ENCODE results near the gene TMEM185A. TPM values are rescaled to one million over a fixed set of nuclear protein-coding genes. Genes with fewer than 3 reads are reported as not detected.
"Not testable (repeated sequence)": the region's sequence is repeated elsewhere in the genome, so short reads cannot be mapped to it uniquely, and the experiment has no call there.

TMEM185A gene
- 31.5 TPM for total RNA-seq

DNA sequence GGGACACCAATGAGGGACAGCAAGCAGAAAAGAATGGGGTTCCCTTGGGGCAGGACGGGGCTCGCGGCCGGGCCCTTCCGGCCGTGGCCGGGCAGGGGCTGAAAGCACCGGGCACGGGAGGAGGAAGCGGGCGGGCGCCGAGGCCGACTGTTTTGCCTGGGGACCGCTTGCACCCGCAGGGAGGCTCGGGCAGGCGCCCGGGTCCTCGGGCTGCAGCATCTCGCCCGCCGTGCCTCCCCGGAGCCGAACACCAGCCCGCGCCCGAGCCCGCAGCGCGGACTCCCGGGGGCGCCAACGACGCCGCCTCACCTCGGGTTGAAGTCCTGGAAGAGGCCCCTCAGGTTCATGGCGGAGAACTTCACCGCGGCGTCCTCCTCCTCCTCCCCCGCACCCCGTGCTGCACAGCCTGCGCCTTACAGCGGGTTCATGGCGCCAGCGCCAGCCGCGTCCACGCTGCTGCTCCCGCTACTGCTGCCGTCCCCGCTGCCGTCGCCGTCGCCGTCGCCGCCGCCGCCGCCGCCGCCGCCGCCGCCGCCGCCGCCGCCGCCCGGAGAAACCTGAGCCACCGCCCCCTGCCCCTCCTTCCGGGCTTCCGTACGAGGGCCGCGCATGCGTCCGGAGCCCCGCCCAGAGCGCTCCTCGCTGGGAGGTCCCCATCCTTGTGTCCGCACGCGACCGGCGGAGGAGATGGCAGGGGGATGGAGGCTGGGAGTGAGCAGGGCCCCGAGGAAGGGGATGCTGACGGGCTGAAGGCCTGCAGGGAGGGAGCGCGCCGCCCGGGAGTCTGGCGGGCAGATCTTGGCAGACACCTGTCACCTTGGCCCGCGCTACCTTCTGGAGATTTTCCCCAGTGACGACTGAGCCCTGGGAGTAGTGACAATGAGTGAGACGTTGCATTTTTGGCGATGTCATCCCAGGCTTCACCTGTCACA, at the start of gene TMEM185A:
TSS of gene TMEM185A (minus strand) at position 559 of the 932 bp plus-strand sequence. CDS start at position 347, 212 bp downstream.
- intact Hi-C loops (cut with DNase I), result no loop called here
- ATAC-seq (peak; percentile 81), DNase-seq (ENCODE audit: low spot score) (peak; percentile 76)

DNA sequence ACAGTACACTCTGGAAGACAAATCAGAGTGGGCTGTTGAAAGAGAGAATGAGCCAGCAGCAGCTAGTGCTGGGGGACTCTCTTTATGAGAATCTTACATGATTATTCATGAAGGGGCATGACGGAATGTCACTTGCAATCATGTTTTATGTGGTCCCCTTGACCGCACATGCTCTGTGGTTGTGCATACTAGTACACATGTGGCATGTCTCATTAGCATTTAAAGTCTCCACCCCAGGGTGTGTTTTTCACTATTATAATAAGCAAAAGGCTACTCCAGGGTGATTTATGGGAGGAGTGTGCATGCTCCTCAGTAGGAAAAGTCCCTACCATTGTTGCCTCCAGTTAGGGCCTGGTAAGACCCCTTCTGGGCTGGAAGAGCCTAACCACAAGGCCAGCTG, 49.6 kb upstream of the TMEM185A start:
- no peak for ATAC-seq
- no peak for DNase-seq (ENCODE audit: low spot score)
- intact Hi-C loops (cut with DNase I), result no loop called here

DNA sequence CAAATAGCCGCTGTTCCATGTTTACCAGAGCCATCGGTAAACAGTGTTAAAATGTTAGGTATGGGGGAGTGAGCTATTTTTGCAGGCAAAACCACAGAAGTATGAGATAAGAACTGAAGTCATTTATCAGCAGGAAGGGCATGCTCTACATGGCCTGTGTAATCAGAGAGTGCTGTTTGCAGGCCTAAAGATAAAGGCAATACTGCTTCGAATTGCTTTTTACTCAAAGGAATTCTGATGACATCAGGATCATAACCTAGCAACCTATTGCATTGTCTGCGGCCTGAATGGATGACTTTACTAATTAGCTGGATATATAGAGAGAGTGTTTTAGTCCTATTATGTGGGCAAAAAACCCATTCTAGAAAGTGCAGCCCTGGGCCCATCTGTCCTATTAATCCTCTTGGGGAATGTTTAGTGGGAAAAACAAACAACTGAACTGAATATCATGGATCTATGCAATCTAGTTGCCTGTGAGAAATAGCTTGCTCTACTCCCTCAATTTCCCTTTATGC, 47.6 kb upstream of the TMEM185A start:
- DNase-seq (ENCODE audit: low spot score); ATAC-seq; intact Hi-C loops (cut with DNase I): not testable (repeated sequence)

DNA sequence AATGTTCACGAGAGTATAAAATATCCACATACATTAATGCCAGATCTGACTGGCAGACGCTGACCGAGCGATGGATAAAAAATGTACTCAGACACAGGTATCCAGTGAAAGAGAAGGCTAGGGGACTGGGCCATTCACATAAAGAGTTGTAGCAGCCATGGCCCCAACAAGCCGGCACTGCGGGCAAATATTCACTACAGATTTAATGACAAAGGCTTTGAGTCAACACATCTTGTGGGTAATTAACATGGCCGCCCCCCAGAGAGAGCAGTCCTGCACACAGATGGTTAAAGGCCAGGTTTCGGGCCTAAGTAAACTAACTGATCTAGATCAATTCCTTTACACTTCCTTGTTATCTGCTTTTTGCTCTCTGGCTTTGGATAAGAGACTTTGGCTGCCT, 44.0 kb upstream of the TMEM185A start:
- ATAC-seq; intact Hi-C loops (cut with DNase I); DNase-seq (ENCODE audit: low spot score): not testable (repeated sequence)

DNA sequence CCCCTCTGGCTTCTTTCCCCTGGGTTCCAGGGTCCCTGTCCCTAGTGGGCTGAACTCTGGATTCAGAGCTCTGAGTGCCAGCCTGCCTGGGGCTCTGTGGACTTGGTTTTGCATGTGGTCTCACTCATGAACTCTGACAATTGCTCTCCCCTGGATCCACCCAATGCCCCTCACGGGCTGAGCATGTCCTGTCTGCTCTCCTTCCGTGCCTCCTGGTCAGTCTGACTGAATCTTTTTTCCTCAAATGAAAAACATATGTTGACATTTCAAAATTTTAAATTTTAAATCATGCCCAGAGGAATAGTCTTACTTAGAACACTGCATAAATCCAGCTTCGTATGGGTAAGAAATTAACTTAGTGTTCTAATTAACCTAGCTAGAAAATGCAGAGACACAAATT, 43.5 kb upstream of the TMEM185A start:
- intact Hi-C loops (cut with DNase I); DNase-seq (ENCODE audit: low spot score); ATAC-seq: not testable (repeated sequence)

DNA sequence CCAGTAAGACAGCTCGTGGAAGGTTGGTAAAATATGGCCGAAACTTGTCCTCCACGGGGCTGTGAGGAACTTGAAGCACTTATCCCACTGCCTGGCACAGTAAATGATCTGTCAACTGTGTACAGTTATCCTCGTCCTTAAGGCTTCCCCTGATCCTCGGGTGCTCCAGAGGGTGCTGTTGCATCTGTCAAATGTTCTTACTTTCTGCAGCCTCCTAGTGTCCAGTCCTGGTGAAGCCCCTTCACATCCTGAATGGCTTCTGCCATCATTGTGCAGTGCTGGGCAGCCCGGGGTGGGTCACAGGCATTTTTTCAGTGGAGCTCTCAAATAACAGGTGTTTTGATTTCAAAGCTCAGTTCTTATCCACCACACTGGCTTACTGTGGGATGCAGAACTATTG, 29.0 kb upstream of the TMEM185A start:
- intact Hi-C loops (cut with DNase I); ATAC-seq; DNase-seq (ENCODE audit: low spot score): not testable (repeated sequence)

DNA sequence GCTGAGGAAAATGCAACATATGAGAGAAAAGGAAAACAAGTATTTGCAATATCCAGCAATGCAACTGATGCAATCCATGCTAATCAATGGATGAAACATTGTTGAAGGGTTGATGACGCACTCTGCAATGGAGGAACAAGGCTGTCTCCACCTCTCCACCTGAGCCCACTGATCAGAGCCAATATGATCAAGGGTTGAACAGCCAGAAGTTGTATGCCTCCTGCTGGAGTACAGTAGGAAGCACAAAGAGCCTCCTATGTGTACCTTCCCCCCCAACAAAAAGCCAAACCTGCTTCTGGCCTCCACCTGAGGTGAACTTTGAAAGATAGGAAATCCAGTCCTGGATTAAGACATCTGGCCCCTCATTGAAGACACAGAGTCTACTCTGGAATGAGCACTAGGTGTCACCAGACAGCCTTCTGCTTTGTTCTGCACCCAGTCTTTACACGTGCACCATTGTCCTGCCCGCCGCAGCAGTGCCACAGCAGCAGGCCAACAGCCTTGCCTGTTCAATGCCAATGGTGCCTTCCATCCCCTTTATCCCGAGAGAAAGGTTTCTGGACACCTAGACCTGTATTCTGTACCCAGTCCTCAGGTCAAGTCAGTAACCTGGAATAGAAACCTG, 24.8 kb upstream of the TMEM185A start:
- intact Hi-C loops (cut with DNase I); DNase-seq (ENCODE audit: low spot score); ATAC-seq: not testable (repeated sequence)

DNA sequence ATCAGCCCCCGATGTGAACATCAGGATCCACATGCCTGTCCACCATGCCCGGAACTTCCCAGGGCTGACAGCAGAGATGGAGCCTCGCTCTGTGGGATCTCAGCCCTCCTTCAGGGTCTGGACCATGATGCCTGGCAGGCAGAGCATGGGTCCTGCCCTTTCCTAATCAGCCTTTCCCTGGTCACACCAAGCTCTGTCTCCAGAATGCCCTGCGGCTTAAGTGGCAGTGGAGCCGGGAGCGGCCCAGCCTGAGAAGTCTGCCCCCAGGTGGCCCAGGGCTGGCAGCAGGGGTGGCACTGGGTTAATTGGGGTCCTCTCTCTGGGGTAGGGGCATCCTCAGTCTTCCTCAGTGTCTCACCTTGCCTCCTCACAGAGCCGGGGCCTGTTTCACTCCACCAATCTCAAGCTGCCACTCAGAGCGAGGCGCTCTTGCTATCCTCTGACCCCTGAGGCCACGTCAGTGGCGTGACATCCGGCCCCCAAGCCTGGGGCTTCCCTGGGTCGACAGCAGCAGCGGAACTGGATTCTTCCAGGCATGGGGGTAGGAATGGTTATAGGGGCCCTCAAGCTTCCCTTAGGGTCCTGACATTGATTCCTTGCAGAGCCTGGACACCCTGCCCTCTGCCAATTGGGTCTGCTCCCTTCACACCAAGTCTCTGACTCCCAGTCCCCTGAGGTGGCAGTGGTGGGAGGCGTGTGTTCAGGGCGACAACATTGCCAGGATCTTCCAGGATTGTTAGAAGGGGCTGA, 20.8 kb upstream of the TMEM185A start:
- intact Hi-C loops (cut with DNase I), result no loop called here
- DNase-seq (ENCODE audit: low spot score), result no peak
- ATAC-seq, result no peak

DNA sequence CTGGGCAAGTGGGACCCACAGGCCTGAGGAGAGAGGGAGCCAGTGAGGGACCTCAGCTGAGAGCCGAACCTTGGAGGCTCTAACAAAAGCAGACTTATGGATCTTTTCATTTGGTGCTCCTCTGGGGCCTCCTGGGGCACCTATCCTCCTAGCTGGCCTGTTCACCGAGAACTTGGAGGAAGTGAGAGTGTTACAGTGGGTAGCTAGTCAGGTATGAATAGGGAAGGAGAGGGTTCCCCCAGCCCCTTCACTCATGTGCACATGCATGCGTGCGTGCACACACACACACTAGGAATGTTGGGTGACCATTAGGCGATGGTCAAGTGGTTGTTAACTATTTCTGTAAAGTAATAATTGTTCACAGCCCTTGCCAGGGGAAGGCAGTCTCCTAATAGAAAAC, 18.6 kb upstream of the TMEM185A start:
- intact Hi-C loops (cut with DNase I), result no loop called here
- DNase-seq (ENCODE audit: low spot score), result no peak

DNA sequence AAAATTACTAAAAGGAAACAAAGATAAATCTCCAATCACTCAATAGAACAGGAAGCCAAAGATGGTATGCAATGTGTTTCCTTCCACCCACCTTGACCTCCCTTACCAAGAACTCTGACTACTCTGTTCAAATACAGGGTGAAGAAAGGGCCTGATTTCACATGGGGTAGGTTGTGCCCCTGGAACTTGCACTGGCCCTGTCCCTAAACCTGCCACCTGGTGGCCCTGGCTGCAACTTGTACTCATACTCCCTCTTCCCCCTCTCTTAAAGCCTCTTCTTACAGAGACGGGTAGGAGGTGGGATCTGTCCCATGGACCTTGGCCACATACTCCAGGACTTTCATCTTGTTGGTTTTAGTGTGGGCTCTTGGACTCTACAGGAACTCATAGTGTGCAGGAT, 17.3 kb upstream of the TMEM185A start:
- no peak for DNase-seq (ENCODE audit: low spot score)
- intact Hi-C loops (cut with DNase I), result no loop called here
- ATAC-seq, result no peak

More for the DNA sequence above, 18.6 kb upstream of the TMEM185A start:
- no peak for ATAC-seq

DNA sequence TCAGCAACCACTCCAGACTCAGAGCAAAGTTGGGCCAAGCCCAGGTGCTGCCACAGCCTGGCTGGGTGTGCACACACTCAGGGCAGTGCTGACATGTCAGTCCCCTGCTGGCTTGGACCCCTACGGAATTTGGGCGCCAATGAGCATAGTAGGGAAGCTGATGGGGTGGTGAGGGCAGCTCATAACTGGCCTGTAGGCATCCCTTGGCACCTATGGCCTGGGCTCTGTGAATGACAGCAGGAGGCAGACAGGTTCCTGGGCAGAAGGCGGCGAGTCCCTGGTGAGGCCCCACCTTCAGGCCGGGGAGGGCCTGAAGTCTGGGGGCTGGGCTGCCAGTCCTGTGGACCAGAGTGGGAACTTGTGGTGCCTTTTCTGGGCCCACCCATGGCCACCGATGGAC, 15.9 kb upstream of the TMEM185A start:
- intact Hi-C loops (cut with DNase I), result no loop called here
- DNase-seq (ENCODE audit: low spot score), result no peak
- no peak for ATAC-seq

DNA sequence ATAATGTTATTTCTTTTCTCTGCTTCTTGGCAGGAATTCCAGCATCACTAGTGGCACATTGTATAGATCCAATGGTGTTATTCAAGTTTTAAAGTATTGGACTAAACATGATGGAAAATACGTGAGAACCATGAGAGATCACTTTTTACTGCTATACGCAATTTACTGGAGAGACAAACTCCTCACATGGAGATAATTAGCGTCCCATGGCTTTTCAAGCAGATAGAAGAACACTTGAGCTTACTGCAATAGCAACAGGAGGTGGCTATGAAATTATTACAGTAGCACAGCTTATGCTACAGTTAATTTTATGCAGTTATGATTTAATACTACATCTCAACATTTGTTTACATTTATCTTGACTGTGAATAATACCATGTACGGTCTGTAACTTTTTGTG, 11.9 kb upstream of the TMEM185A start:
- ATAC-seq, result no peak
- intact Hi-C loops (cut with DNase I), result no loop called here
- DNase-seq (ENCODE audit: low spot score), result no peak

DNA sequence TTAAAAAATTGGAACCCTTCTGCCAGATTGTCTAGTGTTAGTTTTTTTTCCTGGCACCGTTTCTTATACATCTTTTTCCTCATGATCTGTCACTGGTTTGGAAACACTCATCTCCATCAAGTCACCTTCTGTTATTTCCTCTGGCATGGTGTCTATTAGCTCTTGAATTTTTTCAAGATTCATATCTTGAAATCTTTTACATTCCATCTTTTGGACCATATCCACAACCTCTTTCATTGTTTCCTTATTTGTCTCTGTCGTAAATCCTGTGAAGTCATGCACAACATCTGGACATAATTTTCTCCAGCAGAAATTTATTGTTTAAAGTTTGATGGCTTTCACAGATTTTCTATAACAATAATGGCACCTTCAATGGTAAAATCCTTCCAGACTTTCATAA, 10.2 kb upstream of the TMEM185A start:
- ATAC-seq (no peak), DNase-seq (ENCODE audit: low spot score) (no peak)
- intact Hi-C loops (cut with DNase I), result no loop called here

DNA sequence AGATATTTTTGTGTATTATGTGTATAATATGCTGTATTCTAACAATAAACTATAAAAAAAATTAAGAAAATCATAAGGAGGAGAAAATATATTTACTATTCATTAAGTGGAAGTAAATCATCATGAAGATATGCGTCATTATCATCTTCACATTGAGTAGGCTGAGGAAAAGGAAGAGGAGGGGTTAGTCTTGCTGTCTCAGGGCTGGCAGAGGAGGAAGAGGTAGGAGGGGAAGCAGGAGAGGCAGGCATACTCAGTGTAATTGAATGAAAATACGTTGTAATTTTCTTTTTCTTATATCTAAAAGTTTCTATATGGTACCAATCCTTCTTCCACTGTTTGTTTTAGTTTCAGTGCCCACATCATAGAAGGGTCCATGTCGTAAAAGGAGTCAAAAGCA, 9.8 kb upstream of the TMEM185A start:
- intact Hi-C loops (cut with DNase I), result no loop called here
- DNase-seq (ENCODE audit: low spot score), result no peak
- ATAC-seq, result no peak

DNA sequence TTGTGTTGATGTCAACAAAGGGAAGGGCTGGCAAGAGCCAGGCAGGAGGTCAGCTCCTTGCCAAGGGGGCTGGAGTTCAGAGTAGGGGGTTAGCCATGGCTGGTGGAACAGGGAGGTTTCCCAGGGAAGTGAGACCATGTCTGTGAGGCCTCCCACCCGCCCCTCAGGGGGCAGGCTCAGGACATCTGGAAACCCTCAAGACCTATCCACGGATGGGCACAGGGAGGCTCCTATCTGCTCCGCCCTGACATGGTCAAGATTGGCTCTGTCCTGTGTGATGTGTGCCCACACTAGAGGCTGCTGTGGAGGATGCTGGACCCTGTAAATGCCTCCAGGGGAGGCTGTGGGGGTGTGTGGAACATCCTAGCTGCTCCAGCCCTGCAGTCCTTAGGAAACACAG, 8.0 kb upstream of the TMEM185A start:
- intact Hi-C loops (cut with DNase I), result no loop called here
- ATAC-seq, result no peak
- no peak for DNase-seq (ENCODE audit: low spot score)

DNA sequence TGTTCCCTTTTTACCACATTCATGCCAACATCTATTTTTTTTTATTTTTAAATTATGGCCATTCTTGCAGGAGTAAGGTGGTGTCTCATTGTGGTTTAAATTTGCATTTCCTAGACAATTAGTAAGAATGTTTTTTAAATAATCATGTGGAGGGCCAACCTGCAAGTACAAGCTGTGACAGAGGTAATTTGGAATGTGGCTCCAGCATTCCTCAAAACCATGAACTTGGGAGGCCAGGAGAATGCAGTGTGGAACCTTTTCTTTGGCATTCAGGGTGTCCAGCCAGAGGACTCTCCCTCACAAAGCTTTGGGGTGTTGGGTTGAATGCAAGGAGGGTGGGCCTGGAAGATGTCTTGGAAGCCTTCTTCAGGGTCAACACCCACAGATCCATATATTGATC, 7.3 kb upstream of the TMEM185A start:
- ATAC-seq (no peak), DNase-seq (ENCODE audit: low spot score) (no peak)
- intact Hi-C loops (cut with DNase I), result no loop called here

DNA sequence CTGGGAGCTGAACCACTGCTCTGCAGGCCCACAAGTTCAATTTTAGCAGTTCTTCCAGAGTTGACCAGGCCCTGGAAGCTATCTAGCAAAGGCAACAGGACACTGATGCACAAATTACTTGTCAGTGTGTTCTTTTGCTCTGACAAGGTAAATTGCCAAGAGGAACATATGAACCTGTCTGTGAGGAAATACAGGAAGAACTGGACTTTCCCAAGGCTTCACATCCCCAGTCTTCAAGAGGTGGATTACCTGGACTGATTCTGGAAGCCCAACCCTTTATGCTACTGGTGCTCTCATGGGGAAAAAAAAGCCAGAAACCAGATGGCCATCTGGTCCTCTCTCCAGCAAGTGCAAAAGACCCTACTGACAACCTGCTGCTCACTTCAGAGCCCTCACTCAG, 1.9 kb upstream of the TMEM185A start:
- intact Hi-C loops (cut with DNase I), result no loop called here
- ATAC-seq, result no peak

DNA sequence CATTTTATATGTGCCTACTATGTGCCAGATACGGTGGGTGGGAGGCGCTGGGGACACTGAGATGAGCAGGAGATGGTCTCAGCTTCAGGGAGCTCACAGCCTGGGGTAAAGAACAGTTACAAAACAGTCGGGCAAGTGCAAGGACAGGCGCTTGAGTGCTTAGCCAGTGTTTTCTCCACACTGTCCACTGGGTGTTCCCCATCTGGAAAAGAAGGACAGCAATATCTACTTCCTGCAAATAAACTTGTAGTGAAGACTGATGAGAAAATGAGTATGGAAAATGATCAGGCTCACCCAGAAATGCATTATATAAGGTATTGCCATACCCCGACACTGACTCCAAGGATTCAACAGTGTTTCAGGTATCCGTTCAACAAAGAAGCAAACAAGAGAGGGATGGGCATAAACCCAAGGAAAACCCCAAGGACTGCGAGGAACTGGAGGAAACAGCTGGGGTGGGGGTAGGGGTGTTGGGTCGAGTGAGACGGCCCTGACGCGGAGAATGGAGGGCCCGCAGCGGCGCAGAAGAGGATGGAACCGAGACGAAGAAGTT, 835 bp downstream of the TMEM185A start:
- ATAC-seq (peak; percentile 79), DNase-seq (ENCODE audit: low spot score) (no peak)
- intact Hi-C loops (cut with DNase I), result no loop called here

More for the DNA sequence above, 1.9 kb upstream of the TMEM185A start:
- DNase-seq (ENCODE audit: low spot score), result no peak

DNA sequence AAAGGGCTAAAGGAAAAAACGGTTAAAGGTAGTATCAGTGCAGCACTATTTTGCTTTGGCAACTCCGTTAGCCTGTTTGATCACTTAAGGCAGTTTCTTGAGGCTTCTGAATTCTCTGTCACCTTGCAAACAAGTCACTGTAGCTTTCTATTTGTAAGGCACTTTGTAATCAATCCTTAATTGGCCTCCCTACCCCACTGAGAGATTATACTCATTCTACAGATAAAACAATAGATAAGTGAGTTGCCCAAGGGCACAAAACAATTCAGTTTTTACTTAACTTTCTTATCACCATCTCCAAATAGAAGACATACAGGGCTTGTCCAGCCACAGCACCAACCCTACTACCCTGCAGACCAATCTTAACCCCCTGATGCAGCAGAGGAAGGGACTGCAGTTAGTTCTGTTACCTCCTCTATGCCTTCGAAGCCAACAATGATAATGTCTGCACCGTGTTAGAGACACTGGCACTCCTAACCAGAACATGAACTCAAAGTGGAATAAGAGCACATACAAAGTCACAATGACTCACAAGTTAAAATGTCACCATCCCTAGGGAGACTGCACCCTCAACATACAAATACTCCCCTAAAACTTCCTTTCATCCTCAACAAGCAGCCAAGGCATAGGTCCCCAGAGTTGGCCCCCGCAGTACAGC, 1.7 kb downstream of the TMEM185A start:
- ATAC-seq (no peak), DNase-seq (ENCODE audit: low spot score) (no peak)
- intact Hi-C loops (cut with DNase I), result no loop called here

Measured in sciatic nerve (tissue), 2 donors.